Esophagus muscularis mucosa (tissue), 4 donors: ENCODE measurements around the gene CELSR1. TPM values are rescaled to one million over a fixed set of nuclear protein-coding genes. Genes with fewer than 3 reads are reported as not detected.

Source experiments
- DNase-seq: peaks from one replicate; pipeline ENCODE4 v3.0.0-alpha.2; 2017; ENCODE audit errors: extremely low spot score
- H3K27ac ChIP-seq, 4 donors: fragments of 200-600 bp; sonication (generic); replicated peaks in 1 of 4; 1 replicate in 3 of 4; 2 replicates in 1 of 4; pipeline ENCODE4 v1.5.1; 2016 to 2019; ENCODE audit warnings: mild to moderate bottlenecking in 1 of 4
- H3K27me3 ChIP-seq, 4 donors: fragments of 200-600 bp; sonication (generic); one replicate each; pipeline versions ENCODE4 v1.5.1 to v1.6.0; 2016 to 2019
- H3K36me3 ChIP-seq, 4 donors: fragments of 200-600 bp; sonication (generic); one replicate each; pipeline ENCODE4 v1.5.1; 2016 to 2019
- H3K4me1 ChIP-seq, 4 donors: fragments of 200-600 bp; sonication (generic); one replicate each; pipeline ENCODE4 v1.5.1; 2016 to 2019
- H3K4me3 ChIP-seq, 4 donors: fragments of 200-600 bp; sonication (generic); 1 replicate in 2 of 4; 2 replicates in 2 of 4; pipeline ENCODE4 v1.5.1; 2016 to 2019; ENCODE audit warnings: mild to moderate bottlenecking in 4 of 4, moderate library complexity in 1 of 4
- H3K9me3 ChIP-seq, 4 donors: fragments of 200-600 bp; sonication (generic); 1 replicate in 3 of 4; 2 replicates in 1 of 4; pipeline ENCODE4 v1.5.1; 2016 to 2019
- CTCF ChIP-seq, 3 experiments: fragments of 200-600 bp in 2 of 3; fragments of 450-650 bp in 1 of 3; sonication (generic) in 2 of 3; IDR thresholded peaks; one replicate each; pipeline ENCODE4 v1.5.1; 2017 to 2019; ENCODE audit warnings: antibody characterized with exemption in 3 of 3, mild to moderate bottlenecking in 2 of 3, moderate library complexity in 1 of 3
- EP300 ChIP-seq: sonication (generic); formaldehyde crosslinking; IDR thresholded peaks from one replicate; pipeline ENCODE4 v1.6.1; 2017; ENCODE audit warnings: antibody characterized with exemption
- POLR2A ChIP-seq: fragments of 450-650 bp; IDR thresholded peaks from one replicate; pipeline ENCODE4 v1.6.1; 2017; ENCODE audit warnings: antibody characterized with exemption, moderate library complexity, mild to moderate bottlenecking, low read depth
- POLR2AphosphoS5 ChIP-seq, 2 donors: sonication (generic); formaldehyde crosslinking; IDR thresholded peaks; one replicate each; pipeline ENCODE4 v1.6.1; 2017; ENCODE audit warnings: antibody characterized with exemption in 2 of 2
- WGBS: methylation state at CpG from one replicate; pipeline ENCODE4 v1.1.5; 2018; 5-methylcytosine and 5-hydroxymethylcytosine counted together
- intact Hi-C: fragments of 100-400 bp; cut with DNase I; formaldehyde crosslinking; loops from one replicate; pipeline ENCODE4 v1.15.1; 2023
- total RNA-seq, 4 donors: library from RNA; depleted of rRNA; stranded (reverse); fragments of >200 nt; gene quantifications; one replicate each; pipeline versions ENCODE4 v1.1.0 to v1.2.1, GENCODE V29; 2016

CELSR1 gene
- total RNA-seq, 4 donors from 2014 or later = 2.5 to 2.7 (median 2.6) TPM

DNA sequence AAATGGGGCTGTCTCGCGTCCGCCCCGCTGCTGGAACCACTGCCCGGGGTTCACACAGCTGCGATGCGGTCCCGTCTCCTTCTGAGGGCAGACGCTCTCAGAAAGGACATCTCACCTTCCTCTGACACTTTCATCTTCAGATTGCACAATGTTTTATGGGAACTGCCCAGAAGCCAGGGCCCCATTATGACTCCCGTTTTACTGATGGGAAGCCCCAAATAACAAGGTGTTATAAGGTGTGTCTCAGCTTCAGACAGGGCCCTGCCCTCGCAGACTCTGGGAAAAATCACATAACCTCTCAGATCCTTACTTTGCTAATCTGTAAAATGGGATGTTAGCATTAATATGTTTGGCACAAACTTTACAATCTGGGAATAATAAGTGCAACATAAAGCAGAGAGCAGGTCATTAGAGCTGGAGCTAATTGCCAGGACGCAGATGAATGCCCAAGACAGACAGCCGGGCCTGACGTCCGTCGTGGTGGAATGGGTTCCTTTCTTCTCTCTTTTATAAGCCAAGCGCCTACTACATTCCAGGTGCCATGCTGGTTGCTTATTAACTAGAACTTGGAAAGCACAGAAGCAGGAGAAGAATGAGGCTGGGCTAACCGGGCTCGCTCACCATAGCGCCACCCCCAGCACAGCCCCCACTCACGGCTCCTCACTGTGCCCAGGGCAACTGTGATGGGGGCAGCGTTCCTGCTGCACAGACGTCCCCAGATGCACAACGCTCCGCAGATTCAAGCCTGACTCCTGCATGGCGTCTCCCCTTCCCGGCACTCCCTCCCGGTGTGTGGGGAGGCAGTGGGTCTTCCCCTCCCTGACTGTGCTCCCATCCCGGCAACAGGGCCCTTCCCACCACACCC, 158.1 kb downstream of the CELSR1 start:
- TF ChIP-seq POLR2AphosphoS5 (IDR thresholded peaks at IDR 0.05) (no peak), CTCF (IDR thresholded peaks at IDR 0.05) (no peak), POLR2A (no peak), EP300 (no peak)
- Histone ChIP-seq H3K27ac (no peak overlapping the region), H3K27me3 (peaks cover 0 to 5% (median 0%) of the 10 kb centered on the region in 4 donors), H3K4me3 (no peak overlapping the region), H3K4me1 (peaks cover 0 to 6% (median 0%) of the 10 kb centered on the region in 4 donors), H3K9me3 (peaks cover 0 to 12% (median 10%) of the 10 kb centered on the region in 4 donors), H3K36me3 (no peaks in the 10 kb centered on the region)
- intact Hi-C loops = no loop called here
- DNase-seq = no peak
- 89% methylated on average over 29 of the region's 29 CpGs for WGBS

- intact Hi-C loops = no loop called here
- H3K27ac ChIP-seq = no peak overlapping the region
- WGBS = 80% methylated on average over 17 of the region's 22 CpGs
- peaks cover 0 to 5% (median 0%) of the 10 kb centered on the region in 4 donors for H3K27me3 ChIP-seq
- peaks cover 0 to 6% (median 0%) of the 10 kb centered on the region in 4 donors for H3K4me1 ChIP-seq
- H3K9me3 ChIP-seq = peaks cover 0 to 12% (median 10%) of the 10 kb centered on the region in 4 donors
- no peak for TF ChIP-seq POLR2A
- TF ChIP-seq EP300 = no peak
- no peak for TF ChIP-seq POLR2AphosphoS5 (IDR thresholded peaks at IDR 0.05)
- no peak for TF ChIP-seq CTCF (IDR thresholded peaks at IDR 0.05)
- H3K4me3 ChIP-seq = no peak overlapping the region
- no peak for DNase-seq
- H3K36me3 ChIP-seq = no peaks in the 10 kb centered on the region
Observed at GRCh38 chr22:46378426-46379065, 158.9 kb downstream of the CELSR1 start.

DNA sequence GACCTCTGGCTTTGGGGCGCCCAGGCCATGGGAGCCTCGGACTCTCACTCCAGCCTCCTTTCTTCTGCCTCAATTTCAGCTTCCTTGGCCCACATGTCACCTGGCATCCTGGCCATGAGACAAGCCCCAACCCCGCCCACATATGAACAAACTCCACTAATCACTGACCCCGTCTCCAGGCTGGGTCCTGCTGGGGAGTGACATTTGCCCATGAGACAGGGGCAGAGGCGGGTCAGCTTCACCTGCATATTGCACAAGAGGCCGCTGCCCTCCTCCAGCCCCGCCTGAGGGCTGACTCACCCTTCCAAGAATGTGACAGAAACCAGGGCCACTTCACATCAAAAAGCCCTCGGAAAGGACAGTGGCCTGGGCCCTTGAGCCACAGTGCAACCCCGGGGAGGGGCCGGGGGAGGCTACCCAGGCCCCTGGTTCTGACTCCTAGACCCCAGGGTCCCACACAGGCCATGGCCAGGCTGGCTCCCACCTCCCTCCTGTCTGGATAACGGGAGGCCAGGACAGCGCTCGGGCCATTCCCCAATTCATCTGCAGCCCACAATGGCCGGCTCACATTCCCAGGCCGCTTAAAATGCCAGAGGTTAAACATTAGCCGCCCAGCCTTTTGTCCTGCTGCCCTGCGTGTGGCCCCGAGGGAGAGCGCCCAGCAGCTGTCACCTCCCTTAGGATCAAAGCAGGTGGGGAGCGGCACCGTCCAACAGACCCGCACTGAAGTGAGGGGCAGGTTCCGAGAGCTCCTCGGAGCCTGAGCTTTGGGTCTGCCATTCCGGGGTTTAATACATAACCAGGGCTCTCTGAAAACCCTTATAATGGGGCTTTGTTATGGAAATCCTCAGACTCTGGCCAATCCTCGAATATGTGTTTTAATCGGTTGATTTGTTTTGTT, 159.6 kb downstream of the CELSR1 start:
- H3K4me3 ChIP-seq = no peak overlapping the region
- H3K9me3 ChIP-seq = peaks cover 0 to 12% (median 10%) of the 10 kb centered on the region in 4 donors
- intact Hi-C loops = no loop called here
- no peak overlapping the region for H3K27ac ChIP-seq
- H3K27me3 ChIP-seq = peaks cover 0 to 5% (median 0%) of the 10 kb centered on the region in 4 donors
- H3K4me1 ChIP-seq = peaks cover 0 to 6% (median 0%) of the 10 kb centered on the region in 4 donors
- DNase-seq = no peak
- WGBS = 84% methylated on average over 17 of the region's 27 CpGs
- H3K36me3 ChIP-seq = peaks cover 0 to under 1% (median 0%) of the 10 kb centered on the region in 4 donors
- no peak for TF ChIP-seq EP300
- no peak for TF ChIP-seq POLR2AphosphoS5 (IDR thresholded peaks at IDR 0.05)
- TF ChIP-seq POLR2A = no peak
- no peak for TF ChIP-seq CTCF (IDR thresholded peaks at IDR 0.05)

- Histone ChIP-seq H3K27ac (no peak overlapping the region), H3K36me3 (peaks cover 0 to 4% (median 0%) of the 10 kb centered on the region in 4 donors), H3K9me3 (peaks cover 0 to 12% (median 10%) of the 10 kb centered on the region in 4 donors), H3K4me3 (no peak overlapping the region), H3K4me1 (peaks cover 0 to 6% (median 0%) of the 10 kb centered on the region in 4 donors), H3K27me3 (peaks cover 0 to 5% (median 0%) of the 10 kb centered on the region in 4 donors)
- WGBS = 95% methylated on average over 17 of the region's 19 CpGs
- DNase-seq = no peak
- intact Hi-C loops = no loop called here
- TF ChIP-seq EP300 = no peak
- no peak for TF ChIP-seq POLR2AphosphoS5 (IDR thresholded peaks at IDR 0.05)
Observed at GRCh38 chr22:46376908-46377524, 160.4 kb downstream of the CELSR1 start.
